ENCODE data around the gene VPS25. TPM values are rescaled to one million over a fixed set of nuclear protein-coding genes. Genes with fewer than 3 reads are reported as not detected.

Gene VPS25
- total and polyA plus RNA-seq, 9 of the 15 experiments (the other 6 are each of a cell fraction or from before 2014, with no cell fraction given): 123 to 352 (median 180) TPM

- TF ChIP-seq ADNP (tag; IDR thresholded peaks at IDR 0.05): peak; percentile 77
- TF ChIP-seq CEBPB (tag; IDR thresholded peaks at IDR 0.05): peak; percentile 37; the same call in 1 of the 2 replicates
- TF ChIP-seq ZNF444 (CRISPR knock-in tag; IDR thresholded peaks at IDR 0.05): no peak
These were observed 21.6 kb upstream of the VPS25 start (continued) for GRCh38 chr17:42751628-42752027.

DNA sequence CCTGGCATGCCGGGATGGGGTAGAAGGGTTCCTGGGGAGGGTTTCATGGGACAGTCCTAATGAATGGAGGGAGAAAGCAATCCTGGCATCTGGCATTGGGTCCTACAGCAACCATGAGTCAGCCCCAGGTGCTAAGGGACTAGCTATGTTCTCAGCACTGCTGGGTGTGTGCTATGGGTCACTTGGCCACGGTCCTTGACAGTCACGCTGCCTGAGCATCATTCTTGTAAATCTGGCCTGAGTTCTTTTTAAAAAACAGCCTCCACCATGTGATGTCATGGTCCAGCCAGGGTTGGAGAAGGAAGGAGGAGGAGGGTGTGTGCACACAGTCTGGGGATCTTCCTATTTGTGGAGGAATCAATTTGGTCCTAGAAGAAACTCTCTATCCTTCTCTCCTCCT is 18.5 kb upstream of the VPS25 start:
- DNase-seq (ENCODE audit: extremely low read depth in 1 of 4, low spot score in 3 of 4): no peak
- peaks cover 3% of the 10 kb centered on the region; the same call in 1 of the 2 replicates for H4K20me1 ChIP-seq (replicated peaks; ENCODE audit: control insufficient read depth, insufficient read depth, low read length)
- ChIA-PET POLR2A (no interaction called here), CTCF (ENCODE audit: low intra/inter-chr PET ratio) (no interaction called here)
- H3K36me3 ChIP-seq (ENCODE audit: control insufficient read depth, insufficient read depth, low read length): no peaks in the 10 kb centered on the region
- peaks cover 0 to 5% of the 10 kb centered on the region in 2 experiments; a peak in 2 of 5 replicates for H3K27me3 ChIP-seq (ENCODE audit: control insufficient read depth in 2 of 2, insufficient read depth in 2 of 2, low read length in 2 of 2)
- H3K4me2 ChIP-seq (ENCODE audit: insufficient read depth, low read length): no peak overlapping the region
- intact Hi-C loops (cut with micrococcal nuclease): no loop called here
- H3K27ac ChIP-seq (ENCODE audit: extremely low read depth, low read depth, low read length): no peak overlapping the region
- no peak for FAIRE-seq
- H3K4me3 ChIP-seq: no peak overlapping the region
- in situ Hi-C loops (cut with MboI): no loop called here
- TF ChIP-seq, protein P1, sequence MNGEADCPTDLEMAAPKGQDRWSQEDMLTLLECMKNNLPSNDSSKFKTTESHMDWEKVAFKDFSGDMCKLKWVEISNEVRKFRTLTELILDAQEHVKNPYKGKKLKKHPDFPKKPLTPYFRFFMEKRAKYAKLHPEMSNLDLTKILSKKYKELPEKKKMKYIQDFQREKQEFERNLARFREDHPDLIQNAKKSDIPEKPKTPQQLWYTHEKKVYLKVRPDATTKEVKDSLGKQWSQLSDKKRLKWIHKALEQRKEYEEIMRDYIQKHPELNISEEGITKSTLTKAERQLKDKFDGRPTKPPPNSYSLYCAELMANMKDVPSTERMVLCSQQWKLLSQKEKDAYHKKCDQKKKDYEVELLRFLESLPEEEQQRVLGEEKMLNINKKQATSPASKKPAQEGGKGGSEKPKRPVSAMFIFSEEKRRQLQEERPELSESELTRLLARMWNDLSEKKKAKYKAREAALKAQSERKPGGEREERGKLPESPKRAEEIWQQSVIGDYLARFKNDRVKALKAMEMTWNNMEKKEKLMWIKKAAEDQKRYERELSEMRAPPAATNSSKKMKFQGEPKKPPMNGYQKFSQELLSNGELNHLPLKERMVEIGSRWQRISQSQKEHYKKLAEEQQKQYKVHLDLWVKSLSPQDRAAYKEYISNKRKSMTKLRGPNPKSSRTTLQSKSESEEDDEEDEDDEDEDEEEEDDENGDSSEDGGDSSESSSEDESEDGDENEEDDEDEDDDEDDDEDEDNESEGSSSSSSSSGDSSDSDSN (IDR thresholded peaks at IDR 0.05; ENCODE audit: borderline replicate concordance in 1 of 2, low read depth in 2 of 2, low read length in 2 of 2): no peak
- no peaks in the 10 kb centered on the region for H3K9me3 ChIP-seq (replicated peaks; ENCODE audit: control insufficient read depth, insufficient read depth, low read depth, low read length)
- ATAC-seq: no peak
- no TSS peak for BruUV-seq (replicated peaks)
- peaks cover 7 to 19% of the 10 kb centered on the region in 2 experiments; a peak in 4 of 5 replicates for H3K4me1 ChIP-seq (replicated peaks in 1 of 2; ENCODE audit: control insufficient read depth in 2 of 2, insufficient read depth in 2 of 2, low read length in 2 of 2)
- 12% methylated on average over 3 of the region's 3 CpGs for WGBS (ENCODE audit: insufficient coverage, low coverage, missing lambda C conversion rate)
- no peaks in the 10 kb centered on the region for H3K79me2 ChIP-seq (ENCODE audit: control insufficient read depth, insufficient read depth, low read length)
- no peaks in the 10 kb centered on the region for H3K9me1 ChIP-seq (ENCODE audit: control insufficient read depth, insufficient read depth, low read length)
- no peak overlapping the region for H2AFZ ChIP-seq (ENCODE audit: low read depth, low read length)
- H3K9ac ChIP-seq (ENCODE audit: insufficient read depth in 1 of 2, low read depth in 2 of 2, low read length in 2 of 2): no peak overlapping the region
